ENCODE results near the gene NYNRIN. TPM values are rescaled to one million over a fixed set of nuclear protein-coding genes. Genes with fewer than 3 reads are reported as not detected.

Gene NYNRIN
- total and polyA plus RNA-seq, 2 of the 4 experiments (the other 2 are of a cell fraction), result 2.2 to 5.4 TPM

GRCh38 chr14:24377126-24377525 is 21.7 kb upstream of the NYNRIN start:
- ChIA-PET POLR2A (ENCODE audit: unreplicated experiment) (no interaction called here), CTCF (interaction anchor here (1.0 kb wide), 1 partner anchor 43 kb away, joined by 3 read pairs; no protein-coding TSS in a partner anchor)
- Histone ChIP-seq H3K18ac (ENCODE audit: low read depth, low read length) (no peak overlapping the region), H2BK120ac (ENCODE audit: low read depth, low read length) (no peak overlapping the region), H3K36me3 (ENCODE audit: control insufficient read depth, insufficient read depth, low read length) (peaks cover 61% of the 10 kb centered on the region), H3K9me1 (ENCODE audit: insufficient read depth, low read length) (peaks cover 10% of the 10 kb centered on the region), H2AFZ (replicated peaks; ENCODE audit: low read length, poor library complexity) (no peak overlapping the region), H3K27me3 (ENCODE audit: control insufficient read depth, insufficient read depth, low read length) (no peaks in the 10 kb centered on the region), H3K23ac (ENCODE audit: low read depth, low read length) (no peak overlapping the region), H4K20me1 (ENCODE audit: insufficient read depth, low read length) (0 out of 2 replicates have a peak, but pooled peaks cover 3% of the 10 kb centered on the region), H3K56ac (ENCODE audit: extremely low read depth, insufficient read depth, low read length) (no peak overlapping the region), H3K4me1 (ENCODE audit: control insufficient read depth, insufficient read depth, low read length) (peaks cover 3% of the 10 kb centered on the region; the same call in 1 of the 2 replicates), H3K4me3 (ENCODE audit: insufficient read depth, low read depth, low read length) (no peak overlapping the region), H4K5ac (ENCODE audit: low read depth, low read length) (no peak overlapping the region), H3K14ac (replicated peaks; ENCODE audit: low read depth, low read length) (no peak overlapping the region), H2BK5ac (ENCODE audit: low read depth, low read length, poor library complexity, severe bottlenecking) (no peak overlapping the region), H3K79me1 (ENCODE audit: low read depth in 1 of 2, low read length in 2 of 2) (peaks cover 0 to 3% of the 10 kb centered on the region in 2 experiments; a peak in 1 of 4 replicates), H3K4me2 (ENCODE audit: low read depth, low read length) (no peak overlapping the region), H3K27ac (ENCODE audit: insufficient read depth, low read length) (no peak overlapping the region), H3K9ac (ENCODE audit: low read depth, low read length) (no peak overlapping the region), H2BK15ac (ENCODE audit: low read depth, low read length) (no peak overlapping the region), H2BK20ac (ENCODE audit: low read depth, low read length) (no peak overlapping the region), H2AK5ac (ENCODE audit: low read depth, low read length) (no peak overlapping the region), H4K91ac (ENCODE audit: insufficient read depth, low read depth, low read length) (no peak overlapping the region), H3K9me3 (ENCODE audit: control insufficient read depth, insufficient read depth, low read length) (no peaks in the 10 kb centered on the region), H3K4ac (ENCODE audit: low read depth, low read length) (no peak overlapping the region), H4K8ac (ENCODE audit: low read depth in 2 of 2, low read length in 2 of 2) (no peak overlapping the region), H2AK9ac (replicated peaks; ENCODE audit: low read depth, low read length, poor library complexity) (no peak overlapping the region)
- no peak for TF ChIP-seq MAFK (IDR thresholded peaks at IDR 0.05; ENCODE audit: low read depth, low read length)
- no peak for TF ChIP-seq FOS (IDR thresholded peaks at IDR 0.05; ENCODE audit: low read depth, low read length)
- no peak for TF ChIP-seq CEBPB (IDR thresholded peaks at IDR 0.05; ENCODE audit: low read depth, low read length)
- TF ChIP-seq RFX5 (IDR thresholded peaks at IDR 0.05; ENCODE audit: low read depth, low read length), result no peak
- TF ChIP-seq MAZ (IDR thresholded peaks at IDR 0.05; ENCODE audit: borderline replicate concordance, low read depth, low read length), result no peak
- no peak for TF ChIP-seq CHD1 (IDR thresholded peaks at IDR 0.05; ENCODE audit: low read depth, low read length)
- no peak for TF ChIP-seq MXI1 (IDR thresholded peaks at IDR 0.05; ENCODE audit: borderline replicate concordance, low read depth, low read length)
- TF ChIP-seq RCOR1 (IDR thresholded peaks at IDR 0.05; ENCODE audit: insufficient replicate concordance, low read length), result no peak
- no peak for TF ChIP-seq SMC3 (IDR thresholded peaks at IDR 0.05; ENCODE audit: low read depth, low read length)
- no peak for TF ChIP-seq NFE2L2 (IDR thresholded peaks at IDR 0.05; ENCODE audit: low read depth, low read length)
- WGBS, 2 experiments (ENCODE audit: extremely low coverage in 2 of 2, insufficient read length in 1 of 2), result no CpG with 5 or more reads among the region's 7 CpGs
- dilution Hi-C loops (cut with HindIII; ENCODE audit: low sequenced_read_pairs, unreplicated experiment) (no loop called here), intact Hi-C loops (cut with micrococcal nuclease) (no loop called here), in situ Hi-C loops (cut with MboI; ENCODE audit: low sequenced_read_pairs) (no loop called here)
- no TSS peak for BruUV-seq (replicated peaks)
- DNase-seq, result no peak
- no peak for ATAC-seq (ENCODE audit: low read depth)

All from IMR-90 (cell line).